Neural cell (in vitro differentiated cells): ENCODE data around the gene CHST8.

Experiments
- TAF1 ChIP-seq: IDR thresholded peaks from 2 replicates; pipeline ENCODE4 v1.6.1; 2012; ENCODE audit warnings: low read depth
- TF ChIP-seq, protein P1 (sequence below): fragments of 450-650 bp; IDR thresholded peaks from 2 replicates; pipeline ENCODE4 v1.5.1; 2014; ENCODE audit warnings: antibody characterized with exemption, mild to moderate bottlenecking, moderate library complexity; ENCODE audit not compliant: poor library complexity, severe bottlenecking

GRCh38 chr19:33799476-33799875 lies 177.7 kb downstream of the CHST8 start:
- TF ChIP-seq, protein P1, sequence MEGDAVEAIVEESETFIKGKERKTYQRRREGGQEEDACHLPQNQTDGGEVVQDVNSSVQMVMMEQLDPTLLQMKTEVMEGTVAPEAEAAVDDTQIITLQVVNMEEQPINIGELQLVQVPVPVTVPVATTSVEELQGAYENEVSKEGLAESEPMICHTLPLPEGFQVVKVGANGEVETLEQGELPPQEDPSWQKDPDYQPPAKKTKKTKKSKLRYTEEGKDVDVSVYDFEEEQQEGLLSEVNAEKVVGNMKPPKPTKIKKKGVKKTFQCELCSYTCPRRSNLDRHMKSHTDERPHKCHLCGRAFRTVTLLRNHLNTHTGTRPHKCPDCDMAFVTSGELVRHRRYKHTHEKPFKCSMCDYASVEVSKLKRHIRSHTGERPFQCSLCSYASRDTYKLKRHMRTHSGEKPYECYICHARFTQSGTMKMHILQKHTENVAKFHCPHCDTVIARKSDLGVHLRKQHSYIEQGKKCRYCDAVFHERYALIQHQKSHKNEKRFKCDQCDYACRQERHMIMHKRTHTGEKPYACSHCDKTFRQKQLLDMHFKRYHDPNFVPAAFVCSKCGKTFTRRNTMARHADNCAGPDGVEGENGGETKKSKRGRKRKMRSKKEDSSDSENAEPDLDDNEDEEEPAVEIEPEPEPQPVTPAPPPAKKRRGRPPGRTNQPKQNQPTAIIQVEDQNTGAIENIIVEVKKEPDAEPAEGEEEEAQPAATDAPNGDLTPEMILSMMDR = no peak
- no peak for TF ChIP-seq TAF1
